ENCODE measurements around the gene PCF11. TPM values are rescaled to one million over a fixed set of nuclear protein-coding genes. Genes with fewer than 3 reads are reported as not detected.

Gene PCF11
- total RNA-seq, 1 donor from 2014 or later = 42.5 TPM

DNA sequence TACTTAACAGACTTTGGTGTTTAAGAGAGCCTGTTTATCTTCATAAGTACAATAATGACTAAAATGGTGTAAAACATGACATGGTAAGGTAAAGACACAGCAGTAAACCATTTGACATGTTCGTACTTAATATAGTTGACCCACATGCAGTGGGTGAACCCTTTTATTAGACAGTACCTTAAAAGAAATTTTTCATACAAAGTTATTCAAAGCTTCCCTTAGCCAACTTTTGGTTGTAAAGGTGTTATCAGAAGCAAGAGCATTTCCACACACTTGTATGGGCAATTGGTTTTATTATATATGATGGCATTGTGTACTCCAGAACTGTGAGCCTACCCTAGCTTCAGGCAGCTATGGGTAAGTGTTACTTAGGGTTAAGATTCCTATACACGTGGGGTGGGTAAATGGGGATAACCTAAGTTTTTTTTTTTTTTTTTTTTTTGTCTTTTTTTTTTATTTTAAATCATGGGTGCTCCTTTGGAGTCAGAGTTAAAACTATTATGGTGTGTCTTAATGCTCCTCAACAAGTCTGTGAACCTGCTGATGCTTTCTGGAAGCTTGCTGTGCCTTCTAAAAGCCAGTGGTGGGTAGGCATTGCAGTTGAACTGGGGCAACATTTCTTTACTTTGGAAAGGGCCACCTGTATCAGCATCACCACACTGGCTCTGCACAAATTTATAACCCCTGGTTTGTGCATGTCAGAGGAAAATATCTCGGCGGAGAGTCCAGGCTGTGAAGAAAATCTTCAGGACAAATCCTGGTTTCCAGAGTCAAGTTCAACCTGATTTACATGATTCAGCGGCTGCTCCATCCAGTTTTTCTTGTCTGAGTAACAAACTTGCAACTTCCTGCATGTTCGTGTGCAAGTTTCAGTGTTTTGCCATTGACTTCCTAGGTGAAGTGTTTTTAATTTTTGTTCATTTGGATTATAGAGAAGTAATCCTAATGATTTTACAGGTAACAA, 3.3 kb downstream of the PCF11 start:
- Histone ChIP-seq H3K27me3 (ENCODE audit: control insufficient read depth, insufficient read depth, low read length) (no peaks in the 10 kb centered on the region), H3K4me3 (ENCODE audit: low read depth, low read length) (peak overlapping the region; percentile 51), H3K36me3 (ENCODE audit: control insufficient read depth, insufficient read depth, low read length) (no peaks in the 10 kb centered on the region)
- DNase-seq (ENCODE audit: low read depth) = no peak
- TF ChIP-seq, protein P1, sequence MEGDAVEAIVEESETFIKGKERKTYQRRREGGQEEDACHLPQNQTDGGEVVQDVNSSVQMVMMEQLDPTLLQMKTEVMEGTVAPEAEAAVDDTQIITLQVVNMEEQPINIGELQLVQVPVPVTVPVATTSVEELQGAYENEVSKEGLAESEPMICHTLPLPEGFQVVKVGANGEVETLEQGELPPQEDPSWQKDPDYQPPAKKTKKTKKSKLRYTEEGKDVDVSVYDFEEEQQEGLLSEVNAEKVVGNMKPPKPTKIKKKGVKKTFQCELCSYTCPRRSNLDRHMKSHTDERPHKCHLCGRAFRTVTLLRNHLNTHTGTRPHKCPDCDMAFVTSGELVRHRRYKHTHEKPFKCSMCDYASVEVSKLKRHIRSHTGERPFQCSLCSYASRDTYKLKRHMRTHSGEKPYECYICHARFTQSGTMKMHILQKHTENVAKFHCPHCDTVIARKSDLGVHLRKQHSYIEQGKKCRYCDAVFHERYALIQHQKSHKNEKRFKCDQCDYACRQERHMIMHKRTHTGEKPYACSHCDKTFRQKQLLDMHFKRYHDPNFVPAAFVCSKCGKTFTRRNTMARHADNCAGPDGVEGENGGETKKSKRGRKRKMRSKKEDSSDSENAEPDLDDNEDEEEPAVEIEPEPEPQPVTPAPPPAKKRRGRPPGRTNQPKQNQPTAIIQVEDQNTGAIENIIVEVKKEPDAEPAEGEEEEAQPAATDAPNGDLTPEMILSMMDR (IDR thresholded peaks at IDR 0.05; ENCODE audit: insufficient read depth, low read length, poor library complexity, severe bottlenecking) = no peak

DNA sequence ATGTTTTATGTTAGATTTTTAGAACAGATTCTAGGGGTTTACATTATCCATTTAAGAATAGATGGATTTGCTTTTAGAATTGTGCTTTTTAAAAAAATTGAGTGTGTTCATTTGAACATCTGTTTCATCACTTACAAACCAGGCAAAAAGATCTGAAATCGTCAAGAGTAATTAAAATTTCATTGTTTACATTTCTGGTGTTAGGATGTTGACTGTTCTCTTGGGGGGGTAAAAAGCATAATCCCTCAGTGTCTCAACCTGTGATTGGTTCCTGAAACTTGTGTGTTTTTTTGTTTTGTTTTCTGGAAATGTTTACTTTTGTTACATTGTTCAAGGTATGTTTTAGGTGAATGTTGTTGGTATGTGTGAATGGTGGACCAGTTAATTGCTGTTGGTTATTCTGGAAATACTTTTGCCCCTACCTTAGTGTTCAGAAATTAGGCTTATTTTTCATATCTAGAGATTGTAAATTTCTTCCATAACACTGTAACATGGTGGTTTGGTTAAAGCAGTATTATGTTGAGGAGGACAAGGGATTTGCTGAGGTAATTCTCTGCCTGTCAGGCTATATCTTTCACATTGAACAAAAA, 4.8 kb downstream of the PCF11 start:
- H3K36me3 ChIP-seq (ENCODE audit: control insufficient read depth, insufficient read depth, low read length) = no peaks in the 10 kb centered on the region
- no peaks in the 10 kb centered on the region for H3K27me3 ChIP-seq (ENCODE audit: control insufficient read depth, insufficient read depth, low read length)
- H3K4me3 ChIP-seq (ENCODE audit: low read depth, low read length) = no peak overlapping the region
- DNase-seq (ENCODE audit: low read depth) = no peak
- TF ChIP-seq, protein P1 (IDR thresholded peaks at IDR 0.05; ENCODE audit: insufficient read depth, low read length, poor library complexity, severe bottlenecking) = no peak

DNA sequence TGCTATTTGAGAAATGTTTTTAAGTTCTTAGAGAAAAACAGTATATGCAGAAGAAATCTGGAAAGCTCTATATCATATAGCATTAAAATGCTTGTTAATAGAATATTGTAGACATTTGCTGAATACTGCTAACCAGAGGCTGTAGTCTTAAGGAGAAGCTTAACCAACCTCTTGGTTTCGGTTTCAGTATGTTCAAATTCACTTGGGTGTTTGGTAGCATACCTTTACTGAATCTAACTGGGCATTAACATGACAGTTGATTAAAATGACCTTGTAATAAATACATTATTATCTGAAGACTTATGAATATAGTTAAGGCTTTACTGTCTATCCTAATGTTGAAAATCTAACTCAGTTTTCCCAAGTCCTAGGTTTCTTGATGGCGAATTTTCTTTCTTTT, 5.4 kb downstream of the PCF11 start:
- H3K4me3 ChIP-seq (ENCODE audit: low read depth, low read length) = no peak overlapping the region
- no peaks in the 10 kb centered on the region for H3K36me3 ChIP-seq (ENCODE audit: control insufficient read depth, insufficient read depth, low read length)
- DNase-seq (ENCODE audit: low read depth) = no peak
- no peaks in the 10 kb centered on the region for H3K27me3 ChIP-seq (ENCODE audit: control insufficient read depth, insufficient read depth, low read length)
- TF ChIP-seq, protein P1 (IDR thresholded peaks at IDR 0.05; ENCODE audit: insufficient read depth, low read length, poor library complexity, severe bottlenecking) = no peak

DNA sequence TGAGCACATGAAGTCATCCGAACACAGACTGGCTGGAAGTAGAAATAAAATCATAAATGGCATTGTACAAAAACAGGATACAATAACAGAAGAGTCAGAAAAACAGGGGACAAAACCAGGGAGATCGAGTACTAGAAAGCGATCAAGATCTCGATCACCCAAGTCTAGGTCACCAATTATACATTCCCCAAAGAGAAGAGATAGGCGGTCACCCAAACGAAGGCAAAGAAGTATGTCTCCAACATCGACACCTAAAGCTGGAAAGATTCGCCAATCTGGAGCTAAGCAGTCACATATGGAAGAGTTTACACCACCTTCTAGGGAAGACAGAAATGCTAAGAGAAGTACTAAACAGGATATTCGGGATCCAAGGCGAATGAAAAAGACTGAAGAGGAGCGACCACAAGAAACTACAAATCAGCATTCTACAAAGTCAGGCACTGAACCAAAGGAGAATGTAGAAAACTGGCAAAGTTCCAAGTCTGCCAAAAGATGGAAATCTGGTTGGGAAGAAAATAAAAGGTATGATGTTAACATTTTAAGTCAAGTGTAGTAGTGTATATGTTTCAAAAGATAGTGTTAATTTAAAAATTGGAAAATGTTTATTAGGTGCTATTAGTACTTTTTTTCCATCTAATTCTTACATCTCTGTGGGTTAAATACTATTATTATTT, 9.4 kb downstream of the PCF11 start:
- Histone ChIP-seq H3K4me3 (ENCODE audit: low read depth, low read length) (no peak overlapping the region), H3K36me3 (ENCODE audit: control insufficient read depth, insufficient read depth, low read length) (peaks cover 3% of the 10 kb centered on the region), H3K27me3 (ENCODE audit: control insufficient read depth, insufficient read depth, low read length) (no peaks in the 10 kb centered on the region)
- no peak for DNase-seq (ENCODE audit: low read depth)
- TF ChIP-seq, protein P1 (IDR thresholded peaks at IDR 0.05; ENCODE audit: insufficient read depth, low read length, poor library complexity, severe bottlenecking) = no peak

DNA sequence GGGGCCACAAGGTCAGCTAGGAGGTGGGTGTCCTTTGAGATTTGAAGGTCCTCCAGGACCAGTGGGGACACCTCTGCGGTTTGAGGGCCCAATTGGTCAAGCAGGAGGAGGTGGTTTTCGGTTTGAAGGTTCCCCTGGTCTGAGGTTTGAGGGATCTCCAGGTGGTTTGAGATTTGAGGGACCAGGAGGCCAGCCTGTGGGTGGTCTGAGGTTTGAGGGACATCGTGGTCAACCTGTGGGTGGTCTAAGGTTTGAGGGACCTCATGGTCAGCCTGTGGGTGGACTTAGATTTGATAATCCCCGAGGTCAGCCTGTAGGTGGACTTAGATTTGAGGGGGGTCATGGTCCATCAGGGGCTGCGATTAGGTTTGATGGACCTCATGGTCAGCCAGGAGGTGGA, 11.8 kb downstream of the PCF11 start:
- TF ChIP-seq, protein P1 (IDR thresholded peaks at IDR 0.05; ENCODE audit: insufficient read depth, low read length, poor library complexity, severe bottlenecking) = no peak
- DNase-seq (ENCODE audit: low read depth) = no peak
- H3K4me3 ChIP-seq (ENCODE audit: low read depth, low read length) = no peak overlapping the region
- peaks cover 3% of the 10 kb centered on the region for H3K36me3 ChIP-seq (ENCODE audit: control insufficient read depth, insufficient read depth, low read length)
- no peaks in the 10 kb centered on the region for H3K27me3 ChIP-seq (ENCODE audit: control insufficient read depth, insufficient read depth, low read length)
